ENCODE measurements around the gene EPB41L1.
"Not testable (repeated sequence)": the region's sequence is repeated elsewhere in the genome, so short reads cannot be mapped to it uniquely, and the experiment has no call there.

The EPB41L1 gene

GRCh38 chr20:36125097-36125496, 29.4 kb upstream of the EPB41L1 start:
- DNase-seq, result no peak

DNA sequence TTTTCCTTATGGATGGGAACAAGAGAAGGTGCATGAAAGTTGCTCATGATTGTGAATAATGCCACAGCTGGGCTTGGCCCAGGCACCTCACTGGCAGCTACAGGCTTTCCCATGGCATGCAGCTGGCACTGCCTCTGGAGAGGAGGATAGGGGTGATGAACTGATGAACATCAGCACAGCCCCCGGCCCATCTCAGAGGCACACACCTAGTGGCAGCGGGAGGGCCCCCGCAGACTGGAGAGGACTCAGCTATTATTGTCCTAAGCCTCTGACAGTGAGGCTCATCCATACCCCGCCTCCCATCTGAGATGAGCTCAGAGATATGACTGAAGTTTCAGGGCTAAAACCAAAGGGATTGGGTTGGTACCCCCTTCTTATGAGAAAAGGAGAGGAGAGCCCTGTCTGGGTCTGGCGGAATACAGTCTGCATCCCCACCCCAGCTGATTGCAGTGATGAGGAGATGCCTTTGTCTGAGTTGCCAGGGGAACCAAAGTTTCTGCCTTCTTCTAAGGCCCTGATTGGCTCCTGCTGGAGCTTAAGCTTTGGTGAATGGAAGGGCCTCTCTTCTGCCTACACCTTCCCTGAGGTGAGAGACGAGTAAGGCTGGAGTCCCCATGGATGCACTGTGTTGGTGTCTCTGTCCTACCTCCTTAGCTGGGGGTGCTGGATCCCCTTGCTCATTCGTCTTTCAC, 27.6 kb upstream of the EPB41L1 start:
- peak in 26 of 56 donors; percentile 10 to 79 (median 40) for DNase-seq

DNA sequence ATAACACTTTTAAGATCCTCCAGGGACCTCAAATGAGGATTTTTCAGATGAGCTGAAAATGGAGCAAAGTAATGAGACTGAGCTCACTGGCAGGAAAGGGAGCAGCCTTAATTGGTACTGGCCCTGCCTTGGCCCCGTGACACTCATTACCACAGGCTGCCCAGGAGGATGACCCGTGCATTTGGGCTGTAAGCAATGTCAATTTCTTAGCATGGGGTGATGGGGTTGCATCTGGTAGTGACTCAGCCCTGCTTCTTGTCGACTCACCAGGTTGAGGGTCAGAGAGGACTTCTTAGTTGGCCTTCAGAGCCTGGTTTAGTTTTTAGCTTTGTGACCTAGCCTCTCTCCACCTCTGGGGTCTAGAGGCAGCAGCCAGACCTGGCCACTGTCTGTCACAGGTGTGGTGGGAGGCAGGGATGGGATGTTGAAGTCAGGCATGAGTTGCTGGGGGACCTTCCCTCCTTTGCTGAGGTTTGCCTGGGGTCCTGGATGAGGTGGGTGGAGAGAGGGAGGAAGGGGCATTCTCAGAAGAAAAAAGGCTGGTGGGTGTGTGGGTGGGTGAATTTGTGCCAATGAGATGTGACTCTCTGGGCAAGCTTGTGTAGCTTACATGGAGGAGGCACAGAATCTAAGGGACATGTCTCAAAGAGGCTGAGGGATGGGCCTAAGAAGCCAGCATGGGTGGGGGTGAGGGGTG, 25.9 kb upstream of the EPB41L1 start:
- DNase-seq, result no peak

DNA sequence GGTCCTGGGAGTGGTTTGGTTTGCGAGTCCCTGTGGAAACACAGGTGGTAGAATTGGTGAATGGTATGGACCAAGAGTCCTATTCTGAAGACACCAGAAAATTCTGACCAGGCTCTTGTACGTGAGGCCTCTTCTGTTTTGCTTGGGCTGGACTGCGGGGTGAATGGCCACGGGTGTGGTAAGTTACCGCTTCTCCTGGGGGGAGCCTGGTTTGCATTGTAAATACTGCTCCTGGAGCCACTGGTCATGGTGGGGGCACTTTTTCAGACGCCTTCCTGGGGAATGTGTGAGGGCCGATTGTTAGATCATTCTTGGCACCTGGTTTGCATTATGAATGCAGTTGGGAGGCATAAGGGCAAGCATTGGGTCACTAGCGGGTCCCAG, 25.4 kb upstream of the EPB41L1 start:
- DNase-seq, result no peak

DNA sequence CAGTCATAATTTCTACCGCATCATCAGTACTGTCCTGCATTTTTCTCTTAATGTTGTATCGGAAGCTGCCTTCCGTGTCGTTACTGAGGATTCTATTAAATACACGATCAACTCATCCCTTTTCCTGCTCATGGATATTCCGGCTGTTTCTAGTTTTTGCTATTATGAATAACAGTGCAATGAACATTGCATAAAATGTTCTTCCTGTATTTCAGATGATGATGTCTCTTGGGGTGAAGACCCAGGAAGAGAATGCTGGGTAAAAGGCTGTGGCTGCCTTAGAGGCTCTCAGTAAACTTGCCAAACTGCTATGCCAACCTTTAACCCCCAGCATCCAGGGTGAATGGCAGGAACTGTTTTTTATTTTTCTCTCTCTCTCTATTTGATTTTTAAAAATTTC, 24.1 kb upstream of the EPB41L1 start:
- DNase-seq, result no peak

DNA sequence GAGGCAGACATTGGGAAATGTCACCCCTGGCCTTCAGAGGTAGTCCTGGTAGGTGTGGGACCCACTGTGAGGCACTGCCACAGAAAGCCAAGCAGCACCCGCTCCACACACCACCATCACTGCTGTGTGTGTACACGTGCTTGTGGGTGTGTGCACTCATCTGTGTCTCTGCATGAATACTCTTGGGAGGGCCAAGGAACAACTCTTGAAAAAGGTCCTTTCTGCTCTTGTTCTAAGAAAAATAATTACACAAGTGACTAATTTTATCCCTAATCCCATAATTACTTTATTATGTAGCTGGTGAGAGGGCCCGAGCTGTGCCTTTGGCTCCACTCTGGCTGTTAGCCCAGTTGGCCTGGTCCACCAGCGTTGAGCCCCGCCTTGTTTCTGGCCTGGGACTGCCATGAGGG, 21.7 kb upstream of the EPB41L1 start:
- peak in 2 of 56 donors; percentile 7 to 36 for DNase-seq

DNA sequence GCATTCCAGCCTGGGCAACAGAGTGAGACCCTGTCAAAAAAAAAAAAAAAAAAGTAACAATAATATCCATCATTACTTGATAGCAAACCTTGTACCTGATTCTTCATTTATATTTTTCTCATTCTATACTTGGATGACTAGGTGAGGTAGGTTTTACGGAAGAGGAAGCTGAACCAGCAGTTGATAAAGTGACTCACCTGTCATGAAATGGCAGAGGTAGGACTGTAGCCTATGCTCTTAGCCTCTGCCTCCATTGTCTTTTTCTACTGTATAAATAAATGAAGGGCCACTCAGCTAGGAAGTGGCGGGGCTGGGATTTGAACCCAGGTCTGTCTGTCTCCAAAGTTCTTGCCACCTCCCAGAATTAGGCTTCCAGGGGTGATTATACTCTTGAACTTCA, 20.7 kb upstream of the EPB41L1 start:
- DNase-seq, result no peak

GRCh38 chr20:36135159-36135558, 19.4 kb upstream of the EPB41L1 start:
- no peak for DNase-seq

DNA sequence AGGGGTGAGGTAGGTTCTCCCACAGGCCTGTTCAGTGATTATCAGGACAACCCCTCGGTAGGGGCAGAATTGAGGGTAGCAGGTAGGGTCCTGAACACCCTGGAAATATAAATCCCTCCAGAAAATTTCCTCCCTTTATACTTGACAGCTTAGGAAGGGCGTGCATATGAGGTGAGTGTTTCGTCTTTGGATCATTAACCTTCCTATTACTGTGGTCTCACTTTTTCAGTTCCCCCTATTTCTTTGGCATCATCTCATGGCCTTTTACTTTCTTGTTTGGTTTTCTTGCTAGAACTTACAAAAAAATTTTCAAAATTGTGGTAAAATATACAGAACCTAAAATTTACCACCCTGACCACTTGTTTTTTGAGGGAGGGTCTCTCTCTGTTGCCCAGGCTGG, 18.7 kb upstream of the EPB41L1 start:
- no peak for DNase-seq

DNA sequence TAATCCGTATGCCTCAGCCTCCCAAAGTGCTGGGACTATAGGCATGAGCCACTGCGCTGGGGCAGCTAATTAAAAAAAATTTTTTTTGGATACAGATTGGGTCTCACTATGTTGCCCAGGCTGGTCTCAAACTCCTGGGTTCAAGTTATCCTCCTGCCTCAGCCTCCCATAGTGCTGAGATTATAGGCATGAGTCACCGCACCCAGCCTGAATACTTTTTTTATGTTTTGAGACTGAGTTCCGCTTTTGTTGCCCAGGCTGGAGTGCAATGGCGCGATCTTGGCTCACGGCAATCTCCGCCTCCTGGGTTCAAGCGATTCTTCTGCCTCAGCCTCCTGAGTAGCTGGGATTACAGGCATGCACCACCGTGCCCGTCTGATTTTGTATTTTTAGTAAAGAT, 17.2 kb upstream of the EPB41L1 start:
- not testable (repeated sequence) for DNase-seq

- DNase-seq, result no peak
These were observed 13.2 kb upstream of the EPB41L1 start for GRCh38 chr20:36141310-36141709.

- no peak for DNase-seq
These were observed 10.2 kb upstream of the EPB41L1 start for GRCh38 chr20:36144336-36144735.

- peak in 4 of 56 donors; percentile 19 to 24 (median 22) for DNase-seq
These were observed 8.4 kb upstream of the EPB41L1 start for GRCh38 chr20:36145877-36146707.

DNA sequence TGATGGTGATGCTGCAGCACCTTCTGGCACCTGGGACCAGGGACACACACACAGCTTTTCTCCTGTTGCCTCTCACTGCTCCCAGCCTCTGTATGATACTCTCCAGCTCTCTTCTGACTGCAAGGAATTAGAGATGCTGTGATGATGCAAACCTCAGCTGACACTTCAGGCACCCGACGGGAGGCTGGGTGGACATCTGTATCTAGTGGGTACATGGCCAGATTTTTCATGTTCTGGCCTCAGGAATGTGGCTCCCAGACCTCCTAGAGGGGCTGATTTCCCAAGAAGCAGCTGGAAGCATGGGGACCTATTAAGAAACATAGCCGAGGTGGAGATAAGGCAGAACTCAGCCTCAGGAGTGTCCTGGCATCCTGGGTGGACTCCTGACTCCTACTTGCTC, 6.8 kb upstream of the EPB41L1 start:
- DNase-seq, result no peak

DNA sequence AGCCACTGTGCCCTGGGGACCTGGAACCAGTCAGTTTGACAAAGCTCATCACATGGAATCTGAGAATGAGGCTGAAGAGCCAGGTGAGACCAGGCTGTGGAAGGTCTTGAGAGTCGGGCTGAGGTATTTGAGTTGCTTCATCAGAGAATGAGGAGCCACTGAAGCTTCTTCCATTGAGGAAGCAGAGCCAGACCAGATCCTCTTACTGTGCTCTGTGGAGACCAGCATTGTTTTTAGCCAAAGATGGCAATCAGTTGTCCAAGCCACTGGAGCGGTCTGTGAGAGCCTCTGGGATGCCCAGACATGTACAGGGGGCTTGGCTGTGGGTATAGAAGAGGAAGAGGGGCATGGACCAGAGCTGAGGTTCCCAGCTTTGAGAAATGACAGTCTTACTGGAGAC, 6.1 kb upstream of the EPB41L1 start:
- DNase-seq, result no peak

DNA sequence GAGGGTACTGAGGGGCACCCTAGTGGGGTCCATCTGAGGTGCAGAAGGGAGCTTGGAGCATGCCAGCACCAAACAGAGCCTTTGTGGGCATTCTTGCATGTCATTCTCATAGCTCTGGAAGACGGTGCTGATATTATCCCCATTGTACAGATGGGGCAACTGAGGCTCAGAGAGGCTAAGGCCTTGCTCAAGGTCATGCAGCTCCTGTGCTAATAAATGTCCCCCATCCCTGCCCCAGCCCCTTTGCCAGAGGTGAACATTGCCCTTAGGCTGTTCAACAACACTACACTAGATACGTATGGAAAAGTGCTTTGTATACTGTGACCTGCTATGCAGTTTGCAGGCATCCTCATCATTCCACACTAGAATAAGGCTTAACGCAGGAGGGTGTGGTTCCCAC, 5.5 kb upstream of the EPB41L1 start:
- DNase-seq, result no peak

GRCh38 chr20:36149469-36149868, 5.1 kb upstream of the EPB41L1 start:
- peak in 27 of 56 donors; percentile 10 to 62 (median 31) for DNase-seq

DNA sequence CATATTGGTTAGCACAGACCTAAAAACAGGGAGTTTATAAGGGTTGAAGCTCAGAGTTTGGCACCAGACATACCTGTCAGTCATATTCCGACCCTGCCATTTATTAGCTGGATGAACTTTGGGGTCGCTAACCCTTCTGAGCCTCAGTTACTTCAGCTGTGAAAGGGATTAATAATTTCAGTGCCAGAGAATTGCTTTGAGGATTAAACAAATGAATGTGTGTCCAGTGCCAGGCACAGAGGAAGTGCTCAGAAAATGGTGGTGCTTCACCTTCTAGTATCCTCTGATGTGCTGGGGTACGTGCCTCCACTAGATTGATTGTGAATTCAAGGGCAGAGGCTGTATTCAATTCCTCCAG, 4.1 kb upstream of the EPB41L1 start:
- no peak for DNase-seq

DNA sequence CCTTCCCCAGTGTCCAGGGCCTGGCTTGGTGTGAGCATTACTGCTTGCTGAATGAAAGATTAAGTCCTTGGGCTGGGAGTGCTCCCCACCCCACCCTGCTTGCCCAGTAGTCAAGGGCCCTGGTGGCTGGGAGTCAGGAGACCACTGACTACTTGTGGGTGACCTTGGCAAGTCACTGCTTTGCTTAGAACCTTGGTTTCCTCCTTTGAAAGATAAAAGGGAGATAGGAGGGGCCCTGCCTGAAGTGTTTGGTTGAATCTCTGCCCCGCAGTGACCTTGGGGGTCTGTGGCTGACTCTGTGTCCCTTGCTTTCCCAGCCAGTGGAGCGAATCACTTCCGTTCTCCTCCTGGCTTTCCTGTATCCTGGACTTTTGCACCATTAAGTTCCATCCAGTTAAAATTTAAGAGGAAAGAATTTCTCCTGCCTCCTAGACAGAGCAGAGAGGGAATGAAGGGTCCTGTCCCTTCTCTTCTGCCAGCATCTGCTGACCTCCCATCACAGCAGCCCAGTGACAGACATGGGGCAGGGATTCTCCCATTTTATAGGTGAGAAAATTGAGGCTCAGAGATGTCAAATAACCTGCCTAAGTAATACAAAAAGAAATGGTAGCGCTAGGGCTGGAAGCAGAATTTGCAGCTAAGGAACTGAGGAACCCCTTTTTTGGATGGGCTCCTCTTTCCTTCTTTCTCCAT, 3.5 kb upstream of the EPB41L1 start:
- no peak for DNase-seq

GRCh38 chr20:36152261-36152660, 2.3 kb upstream of the EPB41L1 start:
- peak in 3 of 56 donors; percentile 17 to 31 (median 18) for DNase-seq

- no peak for DNase-seq
These were observed 1.3 kb upstream of the EPB41L1 start for GRCh38 chr20:36153204-36153603.
